ENCODE data around the gene FXYD2. TPM values are rescaled to one million over a fixed set of nuclear protein-coding genes. Genes with fewer than 3 reads are reported as not detected.

Gene FXYD2
- total and polyA plus RNA-seq, 2 donors (not counting 1 experiment from before 2014, with no cell fraction given): 0.18 to 0.33 TPM

DNA sequence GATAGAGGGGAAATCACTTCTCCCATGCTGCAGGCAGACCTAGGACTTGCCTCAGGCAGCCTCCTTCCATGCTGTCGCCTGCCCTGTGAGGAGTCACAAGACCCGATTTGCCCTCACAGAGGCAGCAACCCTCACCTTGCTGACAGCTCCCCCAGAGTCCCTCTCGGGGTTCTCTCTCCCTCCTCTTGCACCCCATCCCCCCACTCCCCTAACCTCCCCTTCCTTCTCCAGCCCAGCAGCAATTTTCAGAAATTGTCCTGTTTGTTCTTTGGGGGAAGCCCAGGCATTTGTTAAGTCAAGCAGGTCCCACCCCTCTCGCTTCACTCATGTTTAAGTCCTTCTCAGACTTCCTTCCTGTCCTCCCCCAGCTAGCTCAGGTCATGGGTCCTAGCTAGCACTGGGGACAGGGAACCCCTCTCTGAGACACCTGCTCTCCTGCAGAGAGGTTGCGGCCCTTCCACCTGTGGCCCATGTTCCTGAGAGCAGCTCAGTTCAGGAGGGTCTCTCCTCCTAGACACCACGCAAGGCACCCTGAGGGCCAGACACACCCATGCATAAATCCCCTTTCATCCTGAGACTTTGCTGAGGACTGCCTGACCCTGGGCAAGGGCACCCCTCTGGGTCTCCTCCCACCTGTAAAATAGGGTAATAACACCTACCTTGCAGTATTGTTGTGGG, 6.3 kb upstream of the FXYD2 start:
- no peaks in the 10 kb centered on the region for H3K36me3 ChIP-seq (ENCODE audit: control insufficient read depth, insufficient read depth, low read length)
- no peaks in the 10 kb centered on the region for H4K20me1 ChIP-seq (ENCODE audit: control insufficient read depth, extremely low read depth, insufficient read depth, low read length)
- peaks cover 3% of the 10 kb centered on the region for H3K27me3 ChIP-seq (ENCODE audit: control insufficient read depth, insufficient read depth, low read length)
- no peaks in the 10 kb centered on the region for H3K9me3 ChIP-seq (ENCODE audit: control insufficient read depth, insufficient read depth, low read depth, low read length)
- TF ChIP-seq EZH2 (IDR thresholded peaks at IDR 0.05; ENCODE audit: low read length, missing control alignments): no peak
- TF ChIP-seq, protein P1, sequence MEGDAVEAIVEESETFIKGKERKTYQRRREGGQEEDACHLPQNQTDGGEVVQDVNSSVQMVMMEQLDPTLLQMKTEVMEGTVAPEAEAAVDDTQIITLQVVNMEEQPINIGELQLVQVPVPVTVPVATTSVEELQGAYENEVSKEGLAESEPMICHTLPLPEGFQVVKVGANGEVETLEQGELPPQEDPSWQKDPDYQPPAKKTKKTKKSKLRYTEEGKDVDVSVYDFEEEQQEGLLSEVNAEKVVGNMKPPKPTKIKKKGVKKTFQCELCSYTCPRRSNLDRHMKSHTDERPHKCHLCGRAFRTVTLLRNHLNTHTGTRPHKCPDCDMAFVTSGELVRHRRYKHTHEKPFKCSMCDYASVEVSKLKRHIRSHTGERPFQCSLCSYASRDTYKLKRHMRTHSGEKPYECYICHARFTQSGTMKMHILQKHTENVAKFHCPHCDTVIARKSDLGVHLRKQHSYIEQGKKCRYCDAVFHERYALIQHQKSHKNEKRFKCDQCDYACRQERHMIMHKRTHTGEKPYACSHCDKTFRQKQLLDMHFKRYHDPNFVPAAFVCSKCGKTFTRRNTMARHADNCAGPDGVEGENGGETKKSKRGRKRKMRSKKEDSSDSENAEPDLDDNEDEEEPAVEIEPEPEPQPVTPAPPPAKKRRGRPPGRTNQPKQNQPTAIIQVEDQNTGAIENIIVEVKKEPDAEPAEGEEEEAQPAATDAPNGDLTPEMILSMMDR (conservative IDR thresholded peaks at IDR 0.05 in 1 of 2, IDR thresholded peaks at IDR 0.05 in 1 of 2; ENCODE audit: low read depth in 1 of 2, low read length in 2 of 2): no peak
- no peak overlapping the region for H3K4me3 ChIP-seq (replicated peaks in 1 of 4; ENCODE audit: control extremely low read depth in 1 of 4, insufficient read depth in 1 of 4, low read depth in 3 of 4, low read length in 4 of 4)
- H3K27ac ChIP-seq (ENCODE audit: insufficient read depth, low read length): no peak overlapping the region
- H3K4me2 ChIP-seq (ENCODE audit: extremely low read depth, insufficient read depth, low read length): no peak overlapping the region
- H3K9ac ChIP-seq (ENCODE audit: insufficient read depth, low read length): no peak overlapping the region
- H3K79me2 ChIP-seq (ENCODE audit: control insufficient read depth, insufficient read depth, low read length): no peaks in the 10 kb centered on the region
- DNase-seq (ENCODE audit: low read depth in 2 of 2): no peak
- H2AFZ ChIP-seq (ENCODE audit: low read length): no peak overlapping the region
- H3K4me1 ChIP-seq (ENCODE audit: control insufficient read depth, extremely low read depth, insufficient read depth, low read length): peaks cover 6% of the 10 kb centered on the region

DNA sequence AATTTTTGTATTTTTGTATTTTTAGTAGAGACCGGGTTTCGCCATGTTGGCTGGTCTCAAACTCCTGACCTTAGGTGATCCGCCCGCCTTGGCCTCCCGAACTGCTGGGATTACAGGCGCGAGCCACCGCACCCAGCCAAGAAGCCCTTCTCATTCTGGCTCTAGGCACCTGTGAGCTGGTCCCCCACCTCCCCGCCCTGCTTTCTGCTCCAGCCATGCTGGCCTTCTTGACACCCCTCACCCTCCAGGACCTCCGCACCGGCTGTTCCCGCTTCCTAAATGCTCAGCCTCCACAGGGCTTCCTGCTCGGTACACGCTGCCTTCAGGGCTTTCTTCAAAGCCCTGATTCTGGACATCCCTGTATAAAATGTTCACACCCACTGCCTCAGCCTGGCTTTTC, 5.5 kb upstream of the FXYD2 start:
- no peaks in the 10 kb centered on the region for H3K79me2 ChIP-seq (ENCODE audit: control insufficient read depth, insufficient read depth, low read length)

DNA sequence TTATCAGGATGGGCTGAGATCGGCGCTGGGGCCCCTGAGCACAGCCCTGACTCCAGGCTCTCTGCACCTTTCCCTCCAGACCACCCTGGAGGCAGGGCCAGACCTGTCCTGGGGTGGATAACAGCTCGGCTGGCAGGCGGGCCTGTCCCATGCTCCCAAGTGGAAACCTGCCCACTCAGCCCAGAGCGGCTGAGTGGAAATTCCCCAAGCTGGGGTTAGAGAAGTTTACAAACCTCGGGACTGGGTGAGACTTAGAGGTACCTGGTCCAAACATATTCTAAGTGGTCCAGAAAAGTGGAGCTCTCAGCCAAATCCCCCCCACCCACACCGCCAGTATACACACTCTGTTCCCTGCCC, 4.8 kb upstream of the FXYD2 start:
- Histone ChIP-seq H3K79me2 (ENCODE audit: control insufficient read depth, insufficient read depth, low read length) (no peaks in the 10 kb centered on the region), H4K20me1 (ENCODE audit: control insufficient read depth, extremely low read depth, insufficient read depth, low read length) (no peaks in the 10 kb centered on the region), H3K36me3 (ENCODE audit: control insufficient read depth, insufficient read depth, low read length) (no peaks in the 10 kb centered on the region), H3K9me3 (ENCODE audit: control insufficient read depth, insufficient read depth, low read depth, low read length) (no peaks in the 10 kb centered on the region), H3K4me3 (replicated peaks in 1 of 4; ENCODE audit: control extremely low read depth in 1 of 4, insufficient read depth in 1 of 4, low read depth in 3 of 4, low read length in 4 of 4) (no peak overlapping the region), H3K27ac (ENCODE audit: insufficient read depth, low read length) (no peak overlapping the region), H3K27me3 (ENCODE audit: control insufficient read depth, insufficient read depth, low read length) (peaks cover 3% of the 10 kb centered on the region), H3K9ac (ENCODE audit: insufficient read depth, low read length) (no peak overlapping the region), H2AFZ (ENCODE audit: low read length) (no peak overlapping the region), H3K4me2 (ENCODE audit: extremely low read depth, insufficient read depth, low read length) (no peak overlapping the region), H3K4me1 (ENCODE audit: control insufficient read depth, extremely low read depth, insufficient read depth, low read length) (peaks cover 6% of the 10 kb centered on the region)
- no peak for DNase-seq (ENCODE audit: low read depth in 2 of 2)
- TF ChIP-seq EZH2 (IDR thresholded peaks at IDR 0.05; ENCODE audit: low read length, missing control alignments): no peak
- TF ChIP-seq, protein P1 (conservative IDR thresholded peaks at IDR 0.05 in 1 of 2, IDR thresholded peaks at IDR 0.05 in 1 of 2; ENCODE audit: low read depth in 1 of 2, low read length in 2 of 2): no peak

More for the DNA sequence above, 5.5 kb upstream of the FXYD2 start:
- Histone ChIP-seq H3K4me3 (replicated peaks in 1 of 4; ENCODE audit: control extremely low read depth in 1 of 4, insufficient read depth in 1 of 4, low read depth in 3 of 4, low read length in 4 of 4) (no peak overlapping the region), H4K20me1 (ENCODE audit: control insufficient read depth, extremely low read depth, insufficient read depth, low read length) (no peaks in the 10 kb centered on the region), H3K9ac (ENCODE audit: insufficient read depth, low read length) (no peak overlapping the region), H3K4me1 (ENCODE audit: control insufficient read depth, extremely low read depth, insufficient read depth, low read length) (peaks cover 6% of the 10 kb centered on the region), H2AFZ (ENCODE audit: low read length) (no peak overlapping the region), H3K4me2 (ENCODE audit: extremely low read depth, insufficient read depth, low read length) (no peak overlapping the region), H3K27me3 (ENCODE audit: control insufficient read depth, insufficient read depth, low read length) (peaks cover 3% of the 10 kb centered on the region), H3K36me3 (ENCODE audit: control insufficient read depth, insufficient read depth, low read length) (no peaks in the 10 kb centered on the region), H3K9me3 (ENCODE audit: control insufficient read depth, insufficient read depth, low read depth, low read length) (no peaks in the 10 kb centered on the region), H3K27ac (ENCODE audit: insufficient read depth, low read length) (no peak overlapping the region)
- DNase-seq (ENCODE audit: low read depth in 2 of 2): no peak
- TF ChIP-seq, protein P1 (conservative IDR thresholded peaks at IDR 0.05 in 1 of 2, IDR thresholded peaks at IDR 0.05 in 1 of 2; ENCODE audit: low read depth in 1 of 2, low read length in 2 of 2): no peak
